ENCODE data around the gene COL6A5.

COL6A5 gene

DNA sequence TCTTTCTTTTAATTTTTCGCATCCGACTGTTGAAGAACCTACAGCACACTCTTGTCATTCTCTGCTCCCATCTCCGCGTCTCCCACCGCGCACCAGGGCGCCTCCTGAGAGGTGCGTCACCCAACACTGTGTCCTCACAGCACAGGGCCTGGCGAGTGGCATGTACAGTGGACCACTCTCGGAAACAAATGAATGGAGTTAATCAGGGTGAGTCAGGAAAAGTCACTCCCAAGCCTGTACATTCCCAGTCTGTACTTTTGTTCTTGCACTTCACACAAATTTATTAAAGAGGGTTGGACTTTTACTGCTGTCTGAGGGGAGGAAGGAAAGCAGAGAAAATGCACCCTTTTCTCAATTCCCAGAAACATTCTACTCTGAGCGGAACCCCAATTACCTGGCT is 172.1 kb downstream of the COL6A5 start:
- DNase-seq (ENCODE audit: low spot score), result no peak
- TF ChIP-seq, protein P1, sequence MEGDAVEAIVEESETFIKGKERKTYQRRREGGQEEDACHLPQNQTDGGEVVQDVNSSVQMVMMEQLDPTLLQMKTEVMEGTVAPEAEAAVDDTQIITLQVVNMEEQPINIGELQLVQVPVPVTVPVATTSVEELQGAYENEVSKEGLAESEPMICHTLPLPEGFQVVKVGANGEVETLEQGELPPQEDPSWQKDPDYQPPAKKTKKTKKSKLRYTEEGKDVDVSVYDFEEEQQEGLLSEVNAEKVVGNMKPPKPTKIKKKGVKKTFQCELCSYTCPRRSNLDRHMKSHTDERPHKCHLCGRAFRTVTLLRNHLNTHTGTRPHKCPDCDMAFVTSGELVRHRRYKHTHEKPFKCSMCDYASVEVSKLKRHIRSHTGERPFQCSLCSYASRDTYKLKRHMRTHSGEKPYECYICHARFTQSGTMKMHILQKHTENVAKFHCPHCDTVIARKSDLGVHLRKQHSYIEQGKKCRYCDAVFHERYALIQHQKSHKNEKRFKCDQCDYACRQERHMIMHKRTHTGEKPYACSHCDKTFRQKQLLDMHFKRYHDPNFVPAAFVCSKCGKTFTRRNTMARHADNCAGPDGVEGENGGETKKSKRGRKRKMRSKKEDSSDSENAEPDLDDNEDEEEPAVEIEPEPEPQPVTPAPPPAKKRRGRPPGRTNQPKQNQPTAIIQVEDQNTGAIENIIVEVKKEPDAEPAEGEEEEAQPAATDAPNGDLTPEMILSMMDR (IDR thresholded peaks at IDR 0.05; ENCODE audit: extremely low read depth, missing control alignments), result no peak

DNA sequence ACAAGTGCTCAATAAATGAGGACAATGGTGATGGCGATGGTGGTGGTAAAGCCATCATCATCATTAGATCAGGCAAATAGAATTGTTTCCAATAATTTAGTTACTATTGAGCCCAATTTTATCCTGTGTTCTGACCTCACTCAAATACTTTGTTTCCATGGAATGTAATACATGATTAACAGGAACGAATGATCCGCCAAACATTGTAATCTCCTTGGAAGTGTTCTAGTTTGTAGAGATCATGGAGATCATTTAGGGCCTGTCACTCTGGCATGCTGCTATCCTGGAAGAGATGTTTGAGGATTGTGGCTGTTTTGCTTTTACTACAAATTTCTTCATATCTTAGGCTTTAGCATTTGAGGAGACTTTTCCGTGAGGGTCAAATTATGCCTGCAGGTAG is 174.3 kb downstream of the COL6A5 start:
- TF ChIP-seq, protein P1 (IDR thresholded peaks at IDR 0.05; ENCODE audit: extremely low read depth, missing control alignments), result no peak
- DNase-seq (ENCODE audit: low spot score), result no peak

DNA sequence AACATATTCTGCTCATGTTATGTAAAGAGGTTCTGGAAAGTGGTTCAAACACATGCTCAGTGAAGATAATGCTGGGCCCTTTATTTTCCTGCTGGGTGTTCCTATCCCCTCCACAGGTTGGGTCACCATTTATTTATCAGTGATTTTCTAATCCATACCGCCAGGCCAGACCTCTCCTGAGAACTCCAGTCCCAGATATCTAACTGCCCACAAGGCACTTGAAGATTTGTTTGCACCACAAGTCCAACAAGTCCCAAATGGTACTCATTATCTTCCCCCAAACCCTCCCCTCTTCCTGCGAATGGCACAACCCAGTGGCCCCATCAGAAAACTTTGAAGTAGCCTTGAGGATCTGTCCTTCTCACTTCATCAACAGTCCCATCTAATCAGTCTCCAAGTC is 176.9 kb downstream of the COL6A5 start:
- no peak for DNase-seq (ENCODE audit: low spot score)
- TF ChIP-seq, protein P1 (IDR thresholded peaks at IDR 0.05; ENCODE audit: extremely low read depth, missing control alignments), result no peak

DNA sequence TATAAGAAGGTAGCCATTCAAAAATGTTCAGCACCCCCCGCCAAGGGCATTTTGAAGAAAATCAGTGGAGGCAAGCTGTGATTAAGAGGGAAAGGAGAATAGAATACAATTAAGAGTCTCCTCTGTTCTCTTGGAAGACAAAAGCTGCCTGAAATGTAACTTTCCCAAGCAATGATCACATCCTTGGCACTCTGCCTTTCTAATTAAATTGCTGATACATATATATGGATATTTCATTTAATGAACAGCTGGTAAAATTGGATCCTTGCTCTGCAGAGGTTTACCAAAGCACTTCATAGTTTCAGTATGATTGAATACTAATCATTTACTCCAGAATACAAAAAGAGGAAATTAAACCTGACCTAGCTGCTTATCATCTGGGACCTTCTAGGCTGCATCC is 182.0 kb downstream of the COL6A5 start:
- DNase-seq (ENCODE audit: low spot score), result no peak
- TF ChIP-seq, protein P1 (IDR thresholded peaks at IDR 0.05; ENCODE audit: extremely low read depth, missing control alignments), result no peak

DNA sequence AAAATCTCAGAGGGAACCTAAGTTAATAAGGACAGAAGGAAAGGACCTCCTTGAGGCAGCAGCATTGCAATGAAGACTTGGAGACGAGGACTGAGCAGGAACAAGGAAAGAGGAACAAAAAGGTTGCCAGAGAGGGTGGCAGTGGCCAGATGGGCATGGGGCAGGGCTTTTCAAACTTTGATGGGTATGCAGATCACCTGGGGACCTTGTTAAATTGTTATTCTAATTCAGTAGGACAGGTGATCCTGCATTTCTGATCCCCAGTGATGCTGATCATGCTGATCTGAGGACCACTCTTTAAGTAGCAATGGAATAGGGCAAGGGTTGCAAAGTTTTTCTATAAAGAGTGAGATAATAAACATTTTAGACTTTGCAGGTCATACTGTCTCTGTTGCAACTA is 182.6 kb downstream of the COL6A5 start:
- no peak for DNase-seq (ENCODE audit: low spot score)
- TF ChIP-seq, protein P1 (IDR thresholded peaks at IDR 0.05; ENCODE audit: extremely low read depth, missing control alignments), result no peak

DNA sequence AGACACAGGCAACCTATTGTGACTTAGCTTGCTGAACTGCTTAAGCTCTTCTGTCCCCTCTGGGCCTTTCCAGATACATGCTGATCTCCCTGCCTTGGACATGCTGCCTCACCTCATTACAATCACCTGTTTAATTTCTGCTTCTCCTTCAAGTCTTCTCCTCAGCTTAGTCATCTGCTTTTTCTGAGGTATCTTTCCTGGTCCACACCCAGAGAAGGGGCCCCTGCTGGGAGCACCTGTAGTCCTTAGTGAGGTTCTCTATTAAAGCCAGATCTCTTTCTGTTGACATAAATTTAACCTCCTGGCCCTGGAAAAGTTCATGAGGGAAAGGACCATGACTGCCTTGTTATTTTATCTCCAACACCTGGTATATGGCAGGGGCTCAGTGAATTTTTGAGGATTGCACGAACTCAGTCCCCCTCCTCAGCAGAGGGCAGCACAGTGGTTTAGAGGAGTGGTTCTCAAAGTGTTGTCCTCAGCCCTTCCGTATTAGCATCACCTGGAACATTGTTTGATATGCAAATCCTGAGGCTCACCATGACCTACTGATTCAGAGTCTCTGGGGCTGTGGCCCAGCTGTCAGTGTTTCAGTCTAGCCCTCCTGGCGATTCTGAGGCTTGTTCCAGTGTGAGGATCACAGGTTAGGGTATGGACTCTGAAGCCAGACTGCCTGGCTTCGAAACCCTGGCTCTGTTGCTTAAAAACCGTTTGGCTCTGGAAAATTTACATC is 184.2 kb downstream of the COL6A5 start:
- TF ChIP-seq, protein P1 (IDR thresholded peaks at IDR 0.05; ENCODE audit: extremely low read depth, missing control alignments), result no peak
- no peak for DNase-seq (ENCODE audit: low spot score)

DNA sequence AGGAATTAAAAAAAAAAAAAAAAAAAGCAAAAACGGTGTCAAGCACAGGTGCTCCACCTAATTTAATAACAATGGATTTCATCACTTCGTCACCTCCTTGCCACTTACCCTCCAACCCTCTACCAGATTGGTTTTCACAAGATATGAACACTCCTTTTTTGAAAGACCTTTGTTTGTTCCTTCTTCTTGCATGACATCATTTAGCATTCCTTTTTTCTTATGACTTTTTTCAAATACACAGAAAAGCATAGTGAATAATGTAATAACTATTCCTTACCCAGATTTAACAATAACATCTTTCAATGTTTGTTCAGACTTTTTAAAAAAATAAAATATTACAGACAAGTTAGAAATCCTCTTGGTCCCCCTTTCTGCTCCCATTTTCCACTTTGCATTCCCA is 187.8 kb downstream of the COL6A5 start:
- TF ChIP-seq, protein P1 (IDR thresholded peaks at IDR 0.05; ENCODE audit: extremely low read depth, missing control alignments), result no peak
- DNase-seq (ENCODE audit: low spot score), result no peak

Data from GM20000 (cell line).